H9 (cell line): ENCODE measurements around the gene FOLR1. TPM values are rescaled to one million over a fixed set of nuclear protein-coding genes. Genes with fewer than 3 reads are reported as not detected.
A peak's percentile ranks its signal among the peaks of the same experiment; 100 is the strongest.

Experiments
- DNase-seq: peaks from one replicate; pipeline ENCODE4 v3.0.0-alpha.2; 2017
- H2AFZ ChIP-seq: one replicate; pipeline ENCODE4 v1.6.1; 2013; ENCODE audit warnings: mild to moderate bottlenecking, low read length, control low read depth, moderate library complexity
- H2AK5ac ChIP-seq: 2 replicates; pipeline ENCODE4 v1.6.1; 2013; ENCODE audit warnings: low read length, control low read depth, mixed read lengths; ENCODE audit not compliant: insufficient read length
- H2BK120ac ChIP-seq: one replicate; pipeline ENCODE4 v1.6.1; 2013; ENCODE audit warnings: low read depth, mild to moderate bottlenecking, low read length, control low read depth, inconsistent platforms; ENCODE audit not compliant: poor library complexity, severe bottlenecking
- H2BK12ac ChIP-seq: 2 replicates; pipeline ENCODE4 v1.6.1; 2013; ENCODE audit warnings: low read length, control low read depth, mixed read lengths, low read depth; ENCODE audit not compliant: insufficient read length
- H2BK15ac ChIP-seq: 2 replicates; pipeline ENCODE4 v1.6.1; 2013; ENCODE audit warnings: low read depth, low read length, control low read depth
- H2BK20ac ChIP-seq: one replicate; pipeline ENCODE4 v1.6.1; 2013; ENCODE audit warnings: low read depth, mild to moderate bottlenecking, low read length, control low read depth, inconsistent platforms; ENCODE audit not compliant: poor library complexity, severe bottlenecking
- H2BK5ac ChIP-seq: 2 replicates; pipeline ENCODE4 v1.6.1; 2013; ENCODE audit warnings: low read length, control low read depth, mixed read lengths; ENCODE audit not compliant: insufficient read length
- H3K14ac ChIP-seq: 2 replicates; pipeline ENCODE4 v1.6.1; 2013; ENCODE audit warnings: low read length, control low read depth; ENCODE audit not compliant: insufficient read depth
- H3K18ac ChIP-seq: 2 replicates; pipeline ENCODE4 v1.6.1; 2013; ENCODE audit warnings: low read depth, mild to moderate bottlenecking, mixed read lengths, low read length, control low read depth; ENCODE audit not compliant: insufficient read length
- H3K23ac ChIP-seq: 2 replicates; pipeline ENCODE4 v1.6.1; 2013; ENCODE audit warnings: low read length, control low read depth, mixed read lengths, low read depth; ENCODE audit not compliant: insufficient read length
- H3K23me2 ChIP-seq: 2 replicates; pipeline ENCODE4 v1.6.1; 2013; ENCODE audit warnings: low read depth, mild to moderate bottlenecking, mixed read lengths, low read length, control low read depth; ENCODE audit not compliant: insufficient read length, poor library complexity, severe bottlenecking
- H3K27ac ChIP-seq: 2 replicates; pipeline ENCODE4 v1.5.1; 2013; ENCODE audit warnings: low read length, control low read depth, mixed read lengths, low read depth; ENCODE audit not compliant: insufficient read length
- H3K27me3 ChIP-seq: 2 replicates; pipeline ENCODE4 v1.6.1; 2013; ENCODE audit warnings: low read length, control low read depth, inconsistent platforms; ENCODE audit not compliant: insufficient read depth
- H3K4ac ChIP-seq: 2 replicates; pipeline ENCODE4 v1.6.1; 2013; ENCODE audit warnings: low read depth, mild to moderate bottlenecking, control low read depth, inconsistent platforms, low read length, moderate library complexity
- H3K4me1 ChIP-seq: 2 replicates; pipeline ENCODE4 v1.6.1; 2013; ENCODE audit warnings: low read length, control low read depth, inconsistent platforms; ENCODE audit not compliant: insufficient read depth
- H3K4me2 ChIP-seq: 2 replicates; pipeline ENCODE4 v1.6.1; 2013; ENCODE audit warnings: low read length, control low read depth, mixed read lengths; ENCODE audit not compliant: insufficient read length, insufficient read depth
- H3K56ac ChIP-seq: 2 replicates; pipeline ENCODE4 v1.6.1; 2013; ENCODE audit warnings: low read depth, mild to moderate bottlenecking, mixed read lengths, low read length, control low read depth; ENCODE audit not compliant: insufficient read length
- H3K79me1 ChIP-seq: 2 replicates; pipeline ENCODE4 v1.6.1; 2013; ENCODE audit warnings: low read depth, mild to moderate bottlenecking, moderate library complexity, low read length, control low read depth, inconsistent platforms; ENCODE audit not compliant: insufficient read depth, poor library complexity, severe bottlenecking
- H3K79me2 ChIP-seq: 2 replicates; pipeline ENCODE4 v1.6.1; 2013; ENCODE audit warnings: low read length, control low read depth, inconsistent platforms; ENCODE audit not compliant: insufficient read depth
- H3K9ac ChIP-seq: 2 replicates; pipeline ENCODE4 v1.6.1; 2013; ENCODE audit warnings: low read length, control low read depth, mixed read lengths; ENCODE audit not compliant: insufficient read length; ENCODE audit errors: extremely low read depth
- H3K9me3 ChIP-seq: one replicate; pipeline ENCODE4 v1.6.1; 2013; ENCODE audit warnings: low read depth, low read length, inconsistent platforms; ENCODE audit not compliant: control insufficient read depth
- H3T11ph ChIP-seq: one replicate; pipeline ENCODE4 v1.6.1; 2013; ENCODE audit warnings: mild to moderate bottlenecking, low read length, control low read depth, inconsistent platforms
- H4K20me1 ChIP-seq: one replicate; pipeline ENCODE4 v1.6.1; 2013; ENCODE audit not compliant: control insufficient read depth, insufficient read length, insufficient read depth
- H4K5ac ChIP-seq: 2 replicates; pipeline ENCODE4 v1.6.1; 2013; ENCODE audit warnings: low read depth, mild to moderate bottlenecking, mixed read lengths, low read length, control low read depth; ENCODE audit not compliant: insufficient read length
- H4K8ac ChIP-seq: replicated peaks from 2 replicates; pipeline ENCODE4 v1.6.1; 2013; ENCODE audit warnings: low read length, control low read depth, mixed read lengths, low read depth; ENCODE audit not compliant: insufficient read length
- H4K91ac ChIP-seq: 2 replicates; pipeline ENCODE4 v1.6.1; 2013; ENCODE audit warnings: low read depth, mild to moderate bottlenecking, moderate library complexity, mixed read lengths, low read length, control low read depth; ENCODE audit not compliant: insufficient read length
- H3K27ac Mint-ChIP-seq, 3 experiments: 2 replicates in 2 of 3; 3 replicates in 1 of 3; pipeline ENCODE4 v1.8.0; 2020 to 2021; ENCODE audit warnings: mixed read lengths in 3 of 3, mild to moderate bottlenecking in 1 of 3, moderate library complexity in 1 of 3
- H3K27me3 Mint-ChIP-seq: 2 replicates; pipeline ENCODE4 v1.8.0; 2021; ENCODE audit warnings: low read depth, mild to moderate bottlenecking, moderate library complexity, mixed read lengths
- H3K36me3 Mint-ChIP-seq, 3 experiments: 2 replicates in 2 of 3; 3 replicates in 1 of 3; pipeline ENCODE4 v1.8.0; 2020 to 2021; ENCODE audit warnings: low read depth in 3 of 3, mixed read lengths in 3 of 3; ENCODE audit not compliant: insufficient read depth in 1 of 3
- H3K4me1 Mint-ChIP-seq, 2 experiments: 2 replicates each; pipeline ENCODE4 v1.8.0; 2020; ENCODE audit warnings: mixed read lengths in 2 of 2
- H3K4me3 Mint-ChIP-seq, 2 experiments: 2 replicates in 1 of 2; 3 replicates in 1 of 2; pipeline ENCODE4 v1.8.0; 2020 to 2021; ENCODE audit warnings: mild to moderate bottlenecking in 2 of 2, mixed read lengths in 2 of 2, moderate library complexity in 1 of 2
- H3K9me3 Mint-ChIP-seq, 2 experiments: 2 replicates in 1 of 2; 3 replicates in 1 of 2; pipeline ENCODE4 v1.8.0; 2020; ENCODE audit warnings: mild to moderate bottlenecking in 2 of 2, mixed read lengths in 2 of 2, moderate library complexity in 1 of 2
- WGBS: extraction: QIAGEN DNeasy Blood & Tissue Kit; methylation state at CpG from one replicate; pipeline ENCODE4 v1.1.7; 2013; ENCODE audit warnings: missing lambda C conversion rate, low lambda C conversion rate, mixed read lengths; ENCODE audit not compliant: insufficient read length; ENCODE audit errors: extremely low coverage; 5-methylcytosine and 5-hydroxymethylcytosine counted together
- total RNA-seq: library from RNA; stranded (reverse); gene quantifications from 2 replicates; pipeline ENCODE4 v1.2.1, GENCODE V29; 2021
- TF ChIP-seq, protein P1 (sequence below): fragments of 200-600 bp; sonication (generic); conservative IDR thresholded peaks from 3 replicates; pipeline ENCODE4 v1.8.0; 2021; ENCODE audit warnings: antibody characterized with exemption, mild to moderate bottlenecking

FOLR1 gene
- total RNA-seq, 1 experiment from 2014 or later, result 0.92 TPM

- Histone ChIP-seq H4K8ac (no peak overlapping the region), H3K9ac (no peak overlapping the region), H2BK20ac (no peak overlapping the region), H3K79me1 (no peaks in the 10 kb centered on the region), H4K5ac (no peak overlapping the region), H3K79me2 (no peaks in the 10 kb centered on the region), H2BK120ac (no peak overlapping the region), H3K4me1 (peaks cover 9% of the 10 kb centered on the region; the same call in 1 of the 2 replicates), H4K20me1 (no peaks in the 10 kb centered on the region), H3K4ac (no peak overlapping the region), H3K9me3 (no peaks in the 10 kb centered on the region), H2BK15ac (no peak overlapping the region), H2BK5ac (no peak overlapping the region), H3K27me3 (peaks cover 71% of the 10 kb centered on the region), H3K56ac (no peak overlapping the region), H3K4me2 (peak overlapping the region; percentile 98), H4K91ac (no peak overlapping the region), H3T11ph (no peak overlapping the region), H2AFZ (no peak overlapping the region), H3K14ac (no peak overlapping the region), H2BK12ac (no peak overlapping the region), H3K18ac (no peak overlapping the region), H3K23me2 (peaks cover 21% of the 10 kb centered on the region), H2AK5ac (no peak overlapping the region), H3K23ac (no peak overlapping the region), H3K27ac (no peak overlapping the region)
- peak overlapping the region in 1 of 2 experiments; percentile 63; a peak in 3 of 5 replicates for H3K4me3 Mint-ChIP-seq
- TF ChIP-seq, protein P1, sequence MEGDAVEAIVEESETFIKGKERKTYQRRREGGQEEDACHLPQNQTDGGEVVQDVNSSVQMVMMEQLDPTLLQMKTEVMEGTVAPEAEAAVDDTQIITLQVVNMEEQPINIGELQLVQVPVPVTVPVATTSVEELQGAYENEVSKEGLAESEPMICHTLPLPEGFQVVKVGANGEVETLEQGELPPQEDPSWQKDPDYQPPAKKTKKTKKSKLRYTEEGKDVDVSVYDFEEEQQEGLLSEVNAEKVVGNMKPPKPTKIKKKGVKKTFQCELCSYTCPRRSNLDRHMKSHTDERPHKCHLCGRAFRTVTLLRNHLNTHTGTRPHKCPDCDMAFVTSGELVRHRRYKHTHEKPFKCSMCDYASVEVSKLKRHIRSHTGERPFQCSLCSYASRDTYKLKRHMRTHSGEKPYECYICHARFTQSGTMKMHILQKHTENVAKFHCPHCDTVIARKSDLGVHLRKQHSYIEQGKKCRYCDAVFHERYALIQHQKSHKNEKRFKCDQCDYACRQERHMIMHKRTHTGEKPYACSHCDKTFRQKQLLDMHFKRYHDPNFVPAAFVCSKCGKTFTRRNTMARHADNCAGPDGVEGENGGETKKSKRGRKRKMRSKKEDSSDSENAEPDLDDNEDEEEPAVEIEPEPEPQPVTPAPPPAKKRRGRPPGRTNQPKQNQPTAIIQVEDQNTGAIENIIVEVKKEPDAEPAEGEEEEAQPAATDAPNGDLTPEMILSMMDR, result no peak
- DNase-seq, result peak; percentile 68
- peaks cover 0 to 5% (median 0%) of the 10 kb centered on the region in 3 experiments; a peak in 3 of 7 replicates for H3K36me3 Mint-ChIP-seq
- WGBS, result no CpG with 5 or more reads among the region's 46 CpGs
- H3K27me3 Mint-ChIP-seq, result peaks cover 44% of the 10 kb centered on the region
- H3K9me3 Mint-ChIP-seq, result peaks cover 0 to 6% of the 10 kb centered on the region in 2 experiments; a peak in 3 of 5 replicates
- no peak overlapping the region; a peak in 1 of 7 replicates for H3K27ac Mint-ChIP-seq
- H3K4me1 Mint-ChIP-seq, result peaks cover 19 to 35% of the 10 kb centered on the region in 2 experiments
Observed at GRCh38 chr11:72244361-72245262, 52.7 kb downstream of the FOLR1 start.
